ENCODE results near the gene MIDN. TPM values are rescaled to one million over a fixed set of nuclear protein-coding genes. Genes with fewer than 3 reads are reported as not detected.

Gene MIDN
- total and polyA plus RNA-seq, 2 experiments from 2014 or later = 30.1 to 98.4 TPM

- peak overlapping the region; percentile 25 for H3K4me2 ChIP-seq
- no peaks in the 10 kb centered on the region for H3K36me3 ChIP-seq (replicated peaks; ENCODE audit: insufficient read depth, low read depth)
- peak overlapping the region; percentile 50 for H3K27ac ChIP-seq
- H3K27me3 ChIP-seq = no peaks in the 10 kb centered on the region
- DNase-seq (ENCODE audit: low spot score) = no peak
- no peaks in the 10 kb centered on the region for H3K9me3 ChIP-seq (ENCODE audit: low read depth)
- H3K4me3 ChIP-seq = no peak overlapping the region
- H3K4me1 ChIP-seq (ENCODE audit: insufficient read depth) = peaks cover 22% of the 10 kb centered on the region
- H3K79me2 ChIP-seq = peaks cover 4% of the 10 kb centered on the region
- WGBS (ENCODE audit: low lambda C conversion rate, missing lambda C conversion rate) = 84% methylated on average over 12 of the region's 15 CpGs
- no peaks in the 10 kb centered on the region for H3K9me2 ChIP-seq (replicated peaks; ENCODE audit: insufficient read depth)
- H4K20me1 ChIP-seq (ENCODE audit: insufficient read depth, poor library complexity, severe bottlenecking) = no peaks in the 10 kb centered on the region
- no peak overlapping the region for H2AFZ ChIP-seq
- TF ChIP-seq EZH2phosphoT487 (IDR thresholded peaks at IDR 0.05; ENCODE audit: low read depth, severe bottlenecking, unreplicated experiment) = no peak
- no peak for TF ChIP-seq CTCF (IDR thresholded peaks at IDR 0.05; ENCODE audit: poor library complexity)
Measured at GRCh38 chr19:1231729-1232637, 16.4 kb upstream of the MIDN start.

- Histone ChIP-seq H3K4me2 (peak overlapping the region; percentile 20), H3K27me3 (no peaks in the 10 kb centered on the region), H3K9me3 (ENCODE audit: low read depth) (no peaks in the 10 kb centered on the region), H3K9me2 (replicated peaks; ENCODE audit: insufficient read depth) (no peaks in the 10 kb centered on the region), H2AFZ (no peak overlapping the region), H4K20me1 (ENCODE audit: insufficient read depth, poor library complexity, severe bottlenecking) (no peaks in the 10 kb centered on the region), H3K4me1 (ENCODE audit: insufficient read depth) (peaks cover 22% of the 10 kb centered on the region), H3K27ac (peak overlapping the region; percentile 50), H3K4me3 (no peak overlapping the region), H3K36me3 (replicated peaks; ENCODE audit: insufficient read depth, low read depth) (no peaks in the 10 kb centered on the region), H3K79me2 (peaks cover 4% of the 10 kb centered on the region)
- 69% methylated on average over 15 of the region's 15 CpGs for WGBS (ENCODE audit: low lambda C conversion rate, missing lambda C conversion rate)
- TF ChIP-seq EZH2phosphoT487 (IDR thresholded peaks at IDR 0.05; ENCODE audit: low read depth, severe bottlenecking, unreplicated experiment) = no peak
- TF ChIP-seq EZH2 (IDR thresholded peaks at IDR 0.05; ENCODE audit: borderline replicate concordance) = no peak
- no peak for TF ChIP-seq CTCF (IDR thresholded peaks at IDR 0.05; ENCODE audit: poor library complexity)
- peak; percentile 68 for DNase-seq (ENCODE audit: low spot score)
Measured at GRCh38 chr19:1232652-1233072, 15.7 kb upstream of the MIDN start.

- H3K9me3 ChIP-seq (ENCODE audit: low read depth) = no peaks in the 10 kb centered on the region
- peak overlapping the region; percentile 20 for H3K4me2 ChIP-seq
- H3K9me2 ChIP-seq (replicated peaks; ENCODE audit: insufficient read depth) = no peaks in the 10 kb centered on the region
- DNase-seq (ENCODE audit: low spot score) = no peak
- no peak overlapping the region for H2AFZ ChIP-seq
- no peak overlapping the region for H3K4me3 ChIP-seq
- H3K27ac ChIP-seq = peak overlapping the region; percentile 50
- 97% methylated on average over 24 of the region's 24 CpGs for WGBS (ENCODE audit: low lambda C conversion rate, missing lambda C conversion rate)
- no peaks in the 10 kb centered on the region for H3K36me3 ChIP-seq (replicated peaks; ENCODE audit: insufficient read depth, low read depth)
- TF ChIP-seq EZH2 (IDR thresholded peaks at IDR 0.05; ENCODE audit: borderline replicate concordance) (no peak), EZH2phosphoT487 (IDR thresholded peaks at IDR 0.05; ENCODE audit: low read depth, severe bottlenecking, unreplicated experiment) (no peak), CTCF (IDR thresholded peaks at IDR 0.05; ENCODE audit: poor library complexity) (no peak)
- peaks cover 22% of the 10 kb centered on the region for H3K4me1 ChIP-seq (ENCODE audit: insufficient read depth)
- peaks cover 4% of the 10 kb centered on the region for H3K79me2 ChIP-seq
- no peaks in the 10 kb centered on the region for H4K20me1 ChIP-seq (ENCODE audit: insufficient read depth, poor library complexity, severe bottlenecking)
- no peaks in the 10 kb centered on the region for H3K27me3 ChIP-seq
Measured at GRCh38 chr19:1233115-1233667, 15.2 kb upstream of the MIDN start.

Measured in hepatocyte (in vitro differentiated cells).